ENCODE data around the gene GLRX5. TPM values are rescaled to one million over a fixed set of nuclear protein-coding genes. Genes with fewer than 3 reads are reported as not detected.

The GLRX5 gene
- total and polyA plus RNA-seq, 2 donors from 2014 or later, result 46.7 to 124 TPM

- TF ChIP-seq CTCF (IDR thresholded peaks at IDR 0.05; ENCODE audit: borderline replicate concordance, extremely low read depth, insufficient read depth), result no peak
- FAIRE-seq, result no peak
- no peaks in the 10 kb centered on the region for H3K9me3 ChIP-seq (ENCODE audit: control insufficient read depth in 2 of 3, insufficient read depth in 1 of 3, low read length in 3 of 3)
- intact Hi-C loops (cut with DNase I), result no loop called here
- no peak overlapping the region for H3K9ac ChIP-seq (ENCODE audit: low read length in 3 of 3)
- H3K36me3 ChIP-seq (ENCODE audit: control insufficient read depth in 2 of 3, insufficient read depth in 3 of 3, low read length in 3 of 3), result no peaks in the 10 kb centered on the region
- DNase-seq, result no peak
- no peaks in the 10 kb centered on the region for H3K27me3 ChIP-seq (ENCODE audit: control insufficient read depth, insufficient read depth, low read length)
- H3K4me3 ChIP-seq (ENCODE audit: low read length in 3 of 3), result no peak overlapping the region
- H3K27ac ChIP-seq (ENCODE audit: low read depth in 2 of 2, low read length in 2 of 2), result no peak overlapping the region
- peaks cover 0 to 21% (median 20%) of the 10 kb centered on the region in 3 donors for H3K4me1 ChIP-seq (ENCODE audit: control insufficient read depth in 2 of 3, insufficient read depth in 2 of 3, low read depth in 1 of 3, low read length in 3 of 3)
These were observed 42.8 kb upstream of the GLRX5 start for GRCh38 chr14:95491936-95492608.

- H3K27ac ChIP-seq (ENCODE audit: low read depth in 2 of 2, low read length in 2 of 2), result no peak overlapping the region
- no peak for FAIRE-seq
- peaks cover 2 to 21% (median 20%) of the 10 kb centered on the region in 3 donors for H3K4me1 ChIP-seq (ENCODE audit: control insufficient read depth in 2 of 3, insufficient read depth in 2 of 3, low read depth in 1 of 3, low read length in 3 of 3)
- intact Hi-C loops (cut with DNase I), result no loop called here
- H3K36me3 ChIP-seq (ENCODE audit: control insufficient read depth in 2 of 3, insufficient read depth in 3 of 3, low read length in 3 of 3), result no peaks in the 10 kb centered on the region
- peak in 1 of 5 donors; percentile 36 for DNase-seq
- no peak overlapping the region for H3K9ac ChIP-seq (ENCODE audit: low read length in 3 of 3)
- TF ChIP-seq CTCF (IDR thresholded peaks at IDR 0.05; ENCODE audit: borderline replicate concordance, extremely low read depth, insufficient read depth), result no peak
- no peak overlapping the region for H3K4me3 ChIP-seq (ENCODE audit: low read length in 3 of 3)
- H3K9me3 ChIP-seq (ENCODE audit: control insufficient read depth in 2 of 3, insufficient read depth in 1 of 3, low read length in 3 of 3), result no peaks in the 10 kb centered on the region
- H3K27me3 ChIP-seq (ENCODE audit: control insufficient read depth, insufficient read depth, low read length), result no peaks in the 10 kb centered on the region
These were observed 41.3 kb upstream of the GLRX5 start for GRCh38 chr14:95493503-95493902.

- intact Hi-C loops (cut with DNase I), result no loop called here
- H3K9me3 ChIP-seq (ENCODE audit: control insufficient read depth in 2 of 3, insufficient read depth in 1 of 3, low read length in 3 of 3), result no peaks in the 10 kb centered on the region
- H3K4me3 ChIP-seq (ENCODE audit: low read length in 3 of 3), result no peak overlapping the region
- no peak for FAIRE-seq
- TF ChIP-seq CTCF (IDR thresholded peaks at IDR 0.05; ENCODE audit: borderline replicate concordance, extremely low read depth, insufficient read depth), result no peak
- no peaks in the 10 kb centered on the region for H3K27me3 ChIP-seq (ENCODE audit: control insufficient read depth, insufficient read depth, low read length)
- DNase-seq, result peak in 1 of 5 donors; percentile 39
- no peak overlapping the region for H3K9ac ChIP-seq (ENCODE audit: low read length in 3 of 3)
- H3K4me1 ChIP-seq (ENCODE audit: control insufficient read depth in 2 of 3, insufficient read depth in 2 of 3, low read depth in 1 of 3, low read length in 3 of 3), result peaks cover 2 to 20% (median 17%) of the 10 kb centered on the region in 3 donors
- no peaks in the 10 kb centered on the region for H3K36me3 ChIP-seq (ENCODE audit: control insufficient read depth in 2 of 3, insufficient read depth in 3 of 3, low read length in 3 of 3)
- no peak overlapping the region for H3K27ac ChIP-seq (ENCODE audit: low read depth in 2 of 2, low read length in 2 of 2)
These were observed 40.9 kb upstream of the GLRX5 start for GRCh38 chr14:95493976-95494375.

Data from kidney (tissue), 14 donors.